Right atrium auricular region (tissue), 2 donors: ENCODE results near the gene SASH1. TPM values are rescaled to one million over a fixed set of nuclear protein-coding genes. Genes with fewer than 3 reads are reported as not detected.

ENCODE experiments used
- DNase-seq: peaks from one replicate; pipeline ENCODE4 v3.0.0-alpha.2; 2019; ENCODE audit warnings: low spot score
- H3K27ac ChIP-seq, 2 donors: fragments of 200-600 bp; sonication (generic); 1 replicate in 1 of 2; 2 replicates in 1 of 2; pipeline ENCODE4 v1.5.1; 2016 to 2019
- H3K27me3 ChIP-seq, 2 donors: fragments of 200-600 bp; sonication (generic); one replicate each; pipeline versions ENCODE4 v1.5.1 to v1.6.0; 2017 to 2019
- H3K36me3 ChIP-seq: fragments of 200-600 bp; sonication (generic); one replicate; pipeline ENCODE4 v1.5.1; 2016
- H3K4me1 ChIP-seq, 2 donors: fragments of 200-600 bp; sonication (generic); one replicate each; pipeline versions ENCODE4 v1.5.1 to v1.6.0; 2017 to 2019
- H3K4me3 ChIP-seq, 2 donors: fragments of 200-600 bp; sonication (generic); 1 replicate in 1 of 2; 2 replicates in 1 of 2; pipeline ENCODE4 v1.5.1; 2017 to 2019; ENCODE audit warnings: mild to moderate bottlenecking in 1 of 2, moderate library complexity in 1 of 2
- H3K9me3 ChIP-seq, 2 donors: fragments of 200-600 bp; sonication (generic); one replicate each; pipeline ENCODE4 v1.5.1; 2019
- CTCF ChIP-seq, 2 donors: fragments of 200-600 bp; sonication (generic); IDR thresholded peaks; one replicate each; pipeline ENCODE4 v1.5.1; 2019; ENCODE audit warnings: antibody characterized with exemption in 2 of 2
- total RNA-seq, 2 donors: library from RNA; depleted of rRNA; stranded (reverse); fragments of >200 nt; gene quantifications; one replicate each; pipeline ENCODE4 v1.1.0, GENCODE V29; 2016

Gene SASH1
- total RNA-seq, 2 donors from 2014 or later, result 39.0 to 42.3 TPM

GRCh38 chr6:148392671-148393070 lies 50.0 kb downstream of the SASH1 start:
- no peak overlapping the region for H3K27ac ChIP-seq

GRCh38 chr6:148395583-148396101 lies 53.0 kb downstream of the SASH1 start:
- Histone ChIP-seq H3K27ac (peak overlapping the region; percentile 59 to 66), H3K36me3 (no peaks in the 10 kb centered on the region), H3K4me3 (no peak overlapping the region), H3K9me3 (no peaks in the 10 kb centered on the region), H3K27me3 (no peaks in the 10 kb centered on the region), H3K4me1 (peaks cover 0 to 45% of the 10 kb centered on the region in 2 donors)
- no peak for DNase-seq
- TF ChIP-seq CTCF (IDR thresholded peaks at IDR 0.05), result no peak

More at GRCh38 chr6:148392671-148393070, 50.0 kb downstream of the SASH1 start:
- Histone ChIP-seq H3K27me3 (no peaks in the 10 kb centered on the region), H3K4me1 (peaks cover 0 to 43% of the 10 kb centered on the region in 2 donors), H3K36me3 (no peaks in the 10 kb centered on the region), H3K9me3 (no peaks in the 10 kb centered on the region), H3K4me3 (no peak overlapping the region)
- no peak for TF ChIP-seq CTCF (IDR thresholded peaks at IDR 0.05)
- no peak for DNase-seq

DNA sequence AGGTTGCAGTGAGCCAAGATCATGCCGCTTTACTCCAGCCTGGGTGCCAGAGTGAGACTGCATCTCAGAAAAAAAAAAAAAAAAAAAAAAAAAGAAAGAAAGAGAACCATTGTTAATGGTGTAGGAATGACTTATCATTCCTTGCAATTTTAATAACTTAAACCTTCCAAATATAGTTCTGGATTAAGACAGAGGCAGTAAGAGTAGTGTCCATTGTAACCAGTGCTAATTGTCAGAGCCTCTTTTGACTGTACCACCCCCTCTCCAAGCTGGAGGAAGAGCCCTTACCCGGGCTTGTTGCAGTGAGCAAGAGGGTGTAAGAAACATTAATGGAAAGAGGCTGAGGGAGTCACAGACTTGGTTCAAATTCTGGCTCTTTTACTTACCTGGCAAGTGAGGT lies 53.8 kb downstream of the SASH1 start:
- no peak overlapping the region for H3K4me3 ChIP-seq
- H3K27ac ChIP-seq, result peak overlapping the region in 1 of 2 donors; percentile 4
- no peak for DNase-seq
- H3K27me3 ChIP-seq, result no peaks in the 10 kb centered on the region
- H3K9me3 ChIP-seq, result no peaks in the 10 kb centered on the region
- no peak for TF ChIP-seq CTCF (IDR thresholded peaks at IDR 0.05)
- H3K36me3 ChIP-seq, result no peaks in the 10 kb centered on the region
- peaks cover 0 to 52% of the 10 kb centered on the region in 2 donors for H3K4me1 ChIP-seq

- H3K27ac ChIP-seq, result peak overlapping the region in 1 of 2 donors; percentile 4
- DNase-seq, result no peak
- peaks cover 0 to 57% of the 10 kb centered on the region in 2 donors for H3K4me1 ChIP-seq
- no peak for TF ChIP-seq CTCF (IDR thresholded peaks at IDR 0.05)
- H3K36me3 ChIP-seq, result no peaks in the 10 kb centered on the region
- H3K27me3 ChIP-seq, result no peaks in the 10 kb centered on the region
- H3K4me3 ChIP-seq, result no peak overlapping the region
- H3K9me3 ChIP-seq, result no peaks in the 10 kb centered on the region
Observed at GRCh38 chr6:148396926-148397325, 54.3 kb downstream of the SASH1 start.

DNA sequence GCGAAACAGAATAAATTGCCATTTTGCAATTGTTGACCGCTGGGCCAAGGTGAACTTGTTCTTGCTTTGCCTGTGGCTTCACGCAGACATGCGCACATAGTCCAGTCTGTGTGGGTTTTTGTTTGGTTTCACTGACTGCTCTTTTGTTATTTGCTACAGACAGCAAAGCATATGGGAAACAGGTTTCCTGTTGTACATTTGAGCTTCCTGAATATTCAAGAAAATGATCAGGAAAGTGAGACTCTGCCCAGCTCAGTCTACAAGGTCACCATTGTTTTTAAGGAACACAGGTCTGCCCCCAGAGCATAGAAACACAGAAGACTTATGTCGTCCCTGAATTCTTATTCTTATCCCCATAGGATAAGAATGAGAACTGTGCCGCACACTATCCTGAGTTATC lies 55.6 kb downstream of the SASH1 start:
- peak; percentile 43 for DNase-seq
- Histone ChIP-seq H3K4me3 (no peak overlapping the region), H3K27ac (peak overlapping the region; percentile 28 to 51), H3K4me1 (peaks cover 0 to 55% of the 10 kb centered on the region in 2 donors), H3K9me3 (no peaks in the 10 kb centered on the region), H3K27me3 (no peaks in the 10 kb centered on the region), H3K36me3 (no peaks in the 10 kb centered on the region)
- no peak for TF ChIP-seq CTCF (IDR thresholded peaks at IDR 0.05)

DNA sequence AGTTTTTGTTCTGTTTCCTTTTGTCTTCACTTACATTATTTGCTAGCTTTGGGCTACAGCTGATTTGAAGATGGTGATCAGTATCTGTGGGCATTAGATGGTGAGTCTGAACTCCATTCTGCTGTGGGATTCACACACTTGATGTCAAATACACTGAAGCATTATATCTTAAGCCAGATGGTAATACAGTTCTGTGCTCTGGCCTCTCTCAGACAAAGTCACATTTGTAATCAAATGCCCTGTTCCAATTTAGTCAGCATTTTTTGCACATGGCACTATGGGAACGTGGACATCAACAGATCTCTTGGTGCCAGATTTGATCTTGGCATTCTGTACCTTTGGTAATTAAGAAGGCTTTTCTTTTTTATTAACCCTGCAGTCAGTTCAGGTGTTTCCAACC lies 56.0 kb downstream of the SASH1 start:
- Histone ChIP-seq H3K9me3 (no peaks in the 10 kb centered on the region), H3K27me3 (no peaks in the 10 kb centered on the region), H3K36me3 (no peaks in the 10 kb centered on the region), H3K4me3 (no peak overlapping the region), H3K4me1 (peaks cover 0 to 55% of the 10 kb centered on the region in 2 donors), H3K27ac (peak overlapping the region; percentile 28 to 51)
- DNase-seq, result no peak
- no peak for TF ChIP-seq CTCF (IDR thresholded peaks at IDR 0.05)
